ENCODE measurements around the gene KCNH5. TPM values are rescaled to one million over a fixed set of nuclear protein-coding genes. Genes with fewer than 3 reads are reported as not detected.

KCNH5 gene
- total and polyA plus RNA-seq, 9 of the 15 experiments (the other 6 are each of a cell fraction or from before 2014, with no cell fraction given), result 1.1 to 2.4 (median 1.4) TPM

- no peak for TF ChIP-seq REST (IDR thresholded peaks at IDR 0.05; ENCODE audit: borderline replicate concordance)
- TF ChIP-seq REST (CRISPR knock-in tag; IDR thresholded peaks at IDR 0.05; ENCODE audit: low read depth), result no peak
- TF ChIP-seq RAD21 (CRISPR knock-in tag; conservative IDR thresholded peaks at IDR 0.05 in 1 of 2, IDR thresholded peaks at IDR 0.05 in 1 of 2), result no peak
- TF ChIP-seq HLTF (IDR thresholded peaks at IDR 0.05), result no peak
- no peak for TF ChIP-seq ZNF41 (CRISPR knock-in tag; conservative IDR thresholded peaks at IDR 0.05)
Observed at GRCh38 chr14:63051301-63051700, 6.0 kb upstream of the KCNH5 start (continued).
